Ramos (cell line): Measurements from ENCODE around the gene ANKFY1.

Experiments
- in situ Hi-C: fragments of 300-500 bp; cut with MboI; formaldehyde crosslinking; loops from one replicate; pipeline ENCODE4 v1.14.3; 2022; ENCODE audit warnings: low sequenced_read_pairs; ENCODE audit not compliant: unreplicated experiment

The ANKFY1 gene

DNA sequence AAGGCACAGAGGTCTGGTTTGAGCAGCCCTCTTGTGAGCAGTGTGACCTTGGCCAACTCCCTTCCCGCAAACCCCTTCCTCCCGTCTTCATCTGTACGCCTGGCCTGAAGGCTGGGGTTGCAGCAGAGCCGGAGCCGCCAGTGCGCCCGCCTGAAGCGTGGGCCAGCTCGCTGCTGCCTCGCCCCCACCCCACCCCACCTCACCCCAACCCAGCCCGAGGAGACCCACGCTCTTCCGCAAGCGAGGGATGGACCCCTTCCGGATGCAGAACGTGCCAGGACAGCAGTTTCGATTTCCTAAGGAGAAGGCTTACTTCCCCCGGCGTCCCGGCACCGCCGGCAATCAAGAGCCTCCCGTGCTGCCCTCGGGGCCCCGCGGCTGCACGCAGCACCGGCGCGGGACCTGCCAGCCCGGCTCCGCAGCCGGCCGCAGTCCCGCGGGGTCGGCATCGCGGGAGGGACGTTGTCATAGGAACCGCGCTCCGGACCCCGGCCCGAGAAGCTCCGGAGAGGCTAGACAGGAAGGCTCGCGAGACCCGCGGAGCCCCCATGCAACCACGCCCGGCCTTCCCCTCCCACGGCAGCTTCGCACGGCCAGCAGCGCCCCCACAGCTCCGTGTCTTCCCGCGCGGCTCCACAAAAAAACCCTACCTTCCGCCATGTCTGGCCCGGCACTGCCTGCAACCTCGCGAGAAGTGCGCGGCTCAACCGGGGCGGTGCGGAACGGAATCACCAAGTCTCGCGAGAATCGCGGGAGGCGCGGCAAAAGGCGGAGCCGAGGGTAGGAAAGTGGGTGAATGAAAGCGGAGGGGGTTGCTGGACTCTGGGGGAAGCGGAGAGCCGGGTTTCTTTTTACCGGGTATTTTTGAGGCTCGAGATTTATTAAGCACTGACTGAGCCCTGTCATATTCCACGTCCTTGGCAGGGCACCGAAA lies at the start of gene ANKFY1:
Gene ANKFY1, minus strand, starts transcription at position 698 of the 934 bp plus-strand sequence. Its CDS starts 38 bp downstream, at position 660.
- in situ Hi-C loops = no loop called here

- in situ Hi-C loops = no loop called here
Measured at GRCh38 chr17:4310354-4311060, 46.7 kb upstream of the ANKFY1 start.

DNA sequence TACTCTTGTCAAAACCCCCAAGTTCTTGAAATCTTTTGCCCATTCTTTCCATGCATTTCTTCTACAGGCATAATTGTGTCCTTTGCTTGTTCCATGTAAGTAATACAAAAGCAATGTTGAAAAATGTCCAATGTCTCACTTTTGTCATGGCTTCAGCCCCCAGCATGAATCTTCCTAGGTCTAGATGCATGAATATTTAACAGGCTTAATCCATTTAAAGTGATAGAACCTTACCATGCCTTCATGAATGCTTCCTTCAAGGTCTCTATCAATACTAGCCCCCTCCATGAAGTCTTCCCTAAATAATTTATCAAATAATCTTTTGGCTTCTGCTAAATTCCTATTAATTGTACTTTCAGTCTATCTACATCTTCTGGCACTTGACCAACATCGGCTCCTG lies 46.1 kb upstream of the ANKFY1 start:
- in situ Hi-C loops = no loop called here

DNA sequence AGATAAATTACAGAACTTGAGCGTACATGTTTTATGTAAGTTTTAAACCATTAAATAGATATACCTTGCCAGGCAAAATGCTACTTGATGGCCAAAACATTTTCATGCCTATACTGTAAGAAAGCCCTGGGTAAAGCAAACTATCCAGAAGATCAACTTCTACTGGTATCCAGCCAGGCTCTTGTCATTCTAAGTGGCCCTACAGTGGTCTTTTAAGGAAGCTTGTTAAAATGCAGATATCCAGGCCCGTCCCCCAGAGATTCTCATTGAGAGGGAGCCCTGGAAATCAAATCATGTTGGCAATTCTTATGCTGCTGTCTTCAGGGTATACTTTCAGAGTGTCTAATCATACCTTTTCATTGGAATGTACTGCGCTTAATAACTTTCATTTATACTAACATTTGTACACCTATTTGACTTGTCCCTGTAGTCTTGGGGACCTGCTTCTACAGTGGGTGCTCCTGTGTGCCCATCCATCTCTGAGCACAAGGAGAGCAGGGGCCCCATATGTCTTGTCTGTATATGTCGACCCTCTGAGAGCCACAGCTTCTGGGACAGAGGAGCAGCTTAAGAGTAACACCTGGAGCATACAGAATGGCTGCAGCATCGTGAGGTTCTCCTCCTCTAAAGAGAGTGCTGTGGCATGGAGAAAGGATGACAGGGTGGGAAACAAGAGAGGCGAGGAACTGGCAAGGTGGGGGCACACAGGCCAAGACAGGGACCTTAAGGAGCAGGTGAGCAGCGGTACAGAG lies 43.6 kb upstream of the ANKFY1 start:
- in situ Hi-C loops = no loop called here

GRCh38 chr17:4305224-4305623 lies 41.4 kb upstream of the ANKFY1 start:
- in situ Hi-C loops = no loop called here

- in situ Hi-C loops = no loop called here
Measured at GRCh38 chr17:4304417-4305027, 40.7 kb upstream of the ANKFY1 start.

DNA sequence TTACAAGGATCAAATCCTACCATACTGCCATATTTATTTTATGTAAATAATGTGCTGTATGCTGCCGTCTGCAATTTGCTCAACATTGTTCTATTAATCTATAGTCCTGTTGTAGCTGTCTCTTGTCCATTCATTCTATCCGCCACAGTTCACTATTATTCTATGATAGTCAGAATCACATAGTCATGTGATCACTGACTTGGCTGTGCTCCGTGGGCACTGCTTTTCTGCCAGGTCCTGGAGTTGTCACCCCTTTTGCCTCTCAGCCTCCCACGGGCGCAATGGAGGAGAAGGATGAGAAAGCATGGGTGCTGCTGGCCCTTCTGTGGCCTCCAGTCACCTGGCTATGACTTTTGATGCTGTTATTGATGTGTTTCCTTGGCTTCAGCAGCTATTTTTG lies 37.3 kb upstream of the ANKFY1 start:
- in situ Hi-C loops = no loop called here

- in situ Hi-C loops = no loop called here
Measured at GRCh38 chr17:4297351-4297750, 33.6 kb upstream of the ANKFY1 start.

- in situ Hi-C loops = no loop called here
Measured at GRCh38 chr17:4295686-4296085, 31.9 kb upstream of the ANKFY1 start.

- in situ Hi-C loops = no loop called here
Measured at GRCh38 chr17:4293572-4293971, 29.8 kb upstream of the ANKFY1 start.

- in situ Hi-C loops = no loop called here
Measured at GRCh38 chr17:4287710-4288109, 23.9 kb upstream of the ANKFY1 start.

DNA sequence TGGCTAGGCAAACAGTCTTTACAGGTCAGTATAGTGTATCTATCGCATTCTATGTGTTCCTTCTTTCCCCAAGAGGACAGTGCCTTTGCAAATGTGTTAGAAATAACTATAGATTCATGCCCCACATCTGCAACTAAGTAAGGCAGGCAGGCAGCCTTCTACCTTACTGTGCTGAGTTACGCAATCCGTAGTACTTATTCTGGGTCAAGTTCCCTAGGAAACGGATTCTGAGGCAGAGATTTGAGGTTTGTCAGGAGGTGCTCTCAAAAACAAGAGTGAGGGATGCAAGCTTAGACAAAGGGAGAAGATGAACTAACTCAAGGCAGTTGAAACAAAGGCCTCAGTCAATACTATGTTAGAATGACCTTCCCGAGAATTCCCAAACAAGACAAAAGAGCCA lies 12.7 kb upstream of the ANKFY1 start:
- in situ Hi-C loops = no loop called here

DNA sequence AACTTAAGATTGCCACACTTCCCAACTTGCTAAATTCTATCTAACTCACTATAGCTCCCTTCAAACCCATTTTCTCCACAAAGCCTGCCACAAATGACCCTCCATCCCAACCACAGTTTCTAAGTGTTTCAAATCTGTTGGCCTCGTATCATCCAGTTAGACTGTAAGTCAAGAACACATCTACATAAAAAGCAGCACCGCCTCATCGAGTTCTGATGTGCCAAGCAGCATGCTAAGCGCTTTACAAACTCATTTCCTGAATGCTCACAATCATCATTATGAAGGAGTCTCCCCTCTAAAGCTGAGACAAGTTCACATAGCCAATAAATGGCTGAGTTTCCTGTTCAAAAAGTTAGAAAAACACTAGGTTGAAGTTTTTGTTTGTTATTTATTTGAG lies 9.2 kb upstream of the ANKFY1 start:
- in situ Hi-C loops = no loop called here

- in situ Hi-C loops = no loop called here
Measured at GRCh38 chr17:4272213-4272971, 8.6 kb upstream of the ANKFY1 start.

DNA sequence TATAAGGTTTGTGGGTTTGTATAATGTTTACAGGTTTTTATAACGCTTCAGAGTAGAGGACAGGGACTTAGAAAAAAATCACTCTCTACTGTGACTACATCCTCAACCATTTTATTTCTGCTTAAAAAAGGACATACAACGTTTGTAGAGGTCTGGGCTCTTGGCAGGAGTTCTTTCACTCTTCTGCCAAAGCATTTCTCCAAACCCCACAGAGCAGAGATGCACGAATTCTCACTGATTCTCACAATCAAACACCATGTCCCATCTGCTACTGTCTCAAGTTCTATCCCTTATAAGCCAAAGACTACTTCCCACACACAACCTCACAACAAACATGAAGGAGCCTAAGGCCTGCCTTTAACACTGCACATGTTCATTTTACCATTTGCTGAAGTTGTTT lies 7.0 kb upstream of the ANKFY1 start:
- in situ Hi-C loops = no loop called here

- in situ Hi-C loops = no loop called here
Measured at GRCh38 chr17:4269915-4270314, 6.1 kb upstream of the ANKFY1 start.

GRCh38 chr17:4267402-4267801 lies 3.6 kb upstream of the ANKFY1 start:
- in situ Hi-C loops = no loop called here

DNA sequence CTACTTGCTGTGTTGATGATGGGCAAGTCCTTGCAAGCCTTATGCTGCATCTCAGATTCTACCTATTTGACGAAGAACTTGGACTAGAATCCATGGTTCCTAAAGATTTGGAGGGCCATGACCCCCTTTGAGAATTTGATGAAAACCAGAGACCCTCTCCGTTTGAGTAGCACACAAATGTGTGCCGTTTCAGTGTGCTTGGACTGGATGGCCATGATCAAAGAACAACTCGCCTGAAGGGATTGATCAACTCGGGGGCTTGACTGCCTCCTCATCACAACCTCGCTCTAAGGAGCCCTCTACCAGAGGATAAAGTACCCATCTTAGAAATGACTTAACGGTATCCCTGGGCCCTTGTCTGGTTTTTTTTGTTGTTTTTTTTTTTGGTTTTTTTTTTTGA lies 2.8 kb upstream of the ANKFY1 start:
- in situ Hi-C loops = no loop called here

DNA sequence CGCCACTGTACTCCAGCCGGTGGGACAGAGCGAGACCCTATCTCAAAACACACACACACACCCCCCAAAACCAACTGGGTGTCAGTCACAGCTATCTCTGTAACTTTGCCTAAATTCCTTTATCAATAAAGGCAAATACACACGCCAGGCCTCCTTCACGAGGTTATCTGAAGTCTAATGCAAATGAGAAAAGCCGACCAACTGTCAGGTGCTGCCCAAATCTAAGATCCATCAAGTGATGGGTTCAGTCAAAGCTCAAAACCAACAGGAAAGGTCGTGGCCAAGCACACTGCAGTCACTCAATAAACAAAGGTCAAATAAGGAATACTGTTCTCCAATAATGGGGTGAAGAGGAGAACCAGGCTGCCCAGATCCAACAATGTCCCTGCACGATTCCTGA lies 1.1 kb downstream of the ANKFY1 start:
- in situ Hi-C loops = no loop called here

GRCh38 chr17:4261452-4261851 lies 2.3 kb downstream of the ANKFY1 start:
- in situ Hi-C loops = no loop called here
